ENCODE measurements around the gene DIO3. TPM values are rescaled to one million over a fixed set of nuclear protein-coding genes. Genes with fewer than 3 reads are reported as not detected.
"Not testable (repeated sequence)": the region's sequence is repeated elsewhere in the genome, so short reads cannot be mapped to it uniquely, and the experiment has no call there.

The DIO3 gene
- total RNA-seq, 1 donor from 2014 or later = not detected

DNA sequence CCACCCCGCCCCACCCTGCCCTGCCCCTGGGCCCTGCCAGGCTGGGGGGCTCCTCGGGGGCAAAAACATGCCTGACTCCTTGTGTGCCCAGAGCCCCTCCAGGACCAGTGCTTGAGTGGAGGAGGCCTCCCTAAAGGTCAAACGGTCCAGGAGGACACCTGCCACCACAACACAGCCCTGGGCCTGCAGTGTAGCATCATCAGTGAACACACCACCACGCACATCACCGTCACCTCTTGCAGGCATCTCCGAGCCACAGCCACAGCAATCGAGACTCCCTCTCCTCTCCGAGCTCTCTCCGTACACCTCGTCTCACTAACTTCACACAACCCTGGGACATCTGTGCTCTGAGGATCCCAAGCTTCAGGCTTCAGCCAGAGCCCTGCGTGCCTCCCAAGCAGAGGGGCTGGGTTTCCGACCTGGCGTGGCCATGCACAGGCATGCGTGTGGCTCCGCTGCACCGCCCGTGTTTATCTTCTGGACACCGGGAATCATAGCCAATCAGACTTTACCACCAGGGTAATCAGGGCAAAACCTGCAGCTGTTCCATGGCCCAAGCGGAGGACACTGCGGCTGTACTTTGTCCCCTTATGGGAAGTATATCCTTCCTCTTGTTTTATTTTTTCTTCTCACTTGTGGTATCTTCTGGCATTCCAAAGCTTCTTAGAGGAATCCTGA lies 6.2 kb upstream of the DIO3 start:
- TF ChIP-seq, protein P1, sequence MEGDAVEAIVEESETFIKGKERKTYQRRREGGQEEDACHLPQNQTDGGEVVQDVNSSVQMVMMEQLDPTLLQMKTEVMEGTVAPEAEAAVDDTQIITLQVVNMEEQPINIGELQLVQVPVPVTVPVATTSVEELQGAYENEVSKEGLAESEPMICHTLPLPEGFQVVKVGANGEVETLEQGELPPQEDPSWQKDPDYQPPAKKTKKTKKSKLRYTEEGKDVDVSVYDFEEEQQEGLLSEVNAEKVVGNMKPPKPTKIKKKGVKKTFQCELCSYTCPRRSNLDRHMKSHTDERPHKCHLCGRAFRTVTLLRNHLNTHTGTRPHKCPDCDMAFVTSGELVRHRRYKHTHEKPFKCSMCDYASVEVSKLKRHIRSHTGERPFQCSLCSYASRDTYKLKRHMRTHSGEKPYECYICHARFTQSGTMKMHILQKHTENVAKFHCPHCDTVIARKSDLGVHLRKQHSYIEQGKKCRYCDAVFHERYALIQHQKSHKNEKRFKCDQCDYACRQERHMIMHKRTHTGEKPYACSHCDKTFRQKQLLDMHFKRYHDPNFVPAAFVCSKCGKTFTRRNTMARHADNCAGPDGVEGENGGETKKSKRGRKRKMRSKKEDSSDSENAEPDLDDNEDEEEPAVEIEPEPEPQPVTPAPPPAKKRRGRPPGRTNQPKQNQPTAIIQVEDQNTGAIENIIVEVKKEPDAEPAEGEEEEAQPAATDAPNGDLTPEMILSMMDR (IDR thresholded peaks at IDR 0.05; ENCODE audit: insufficient read depth, low read length, severe bottlenecking) = no peak
- Histone ChIP-seq H3K36me3 (ENCODE audit: control insufficient read depth, insufficient read depth, low read length) (no peaks in the 10 kb centered on the region), H3K4me3 (ENCODE audit: low read depth, low read length) (no peak overlapping the region), H3K27me3 (ENCODE audit: control insufficient read depth, insufficient read depth, low read length) (peaks cover 12% of the 10 kb centered on the region)
- DNase-seq (ENCODE audit: low read depth) = no peak
- no peak for FAIRE-seq

DNA sequence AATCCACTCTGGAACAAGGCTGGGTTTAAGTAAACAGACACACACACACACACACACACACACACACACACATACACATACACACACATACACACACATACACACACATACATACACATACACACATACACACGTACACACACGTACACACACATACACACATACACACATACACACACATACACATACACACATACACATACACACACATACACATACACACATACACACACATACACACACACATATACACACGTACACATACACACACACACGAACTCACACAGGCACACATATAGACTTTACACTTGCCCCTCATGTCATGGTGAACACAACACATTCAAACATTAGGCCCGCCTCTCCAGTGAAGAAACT lies 5.6 kb upstream of the DIO3 start:
- not testable (repeated sequence) for H3K4me3 ChIP-seq (ENCODE audit: low read depth, low read length); FAIRE-seq; H3K36me3 ChIP-seq (ENCODE audit: control insufficient read depth, insufficient read depth, low read length); DNase-seq (ENCODE audit: low read depth)
- H3K27me3 ChIP-seq (ENCODE audit: control insufficient read depth, insufficient read depth, low read length) = peaks cover 13% of the 10 kb centered on the region

DNA sequence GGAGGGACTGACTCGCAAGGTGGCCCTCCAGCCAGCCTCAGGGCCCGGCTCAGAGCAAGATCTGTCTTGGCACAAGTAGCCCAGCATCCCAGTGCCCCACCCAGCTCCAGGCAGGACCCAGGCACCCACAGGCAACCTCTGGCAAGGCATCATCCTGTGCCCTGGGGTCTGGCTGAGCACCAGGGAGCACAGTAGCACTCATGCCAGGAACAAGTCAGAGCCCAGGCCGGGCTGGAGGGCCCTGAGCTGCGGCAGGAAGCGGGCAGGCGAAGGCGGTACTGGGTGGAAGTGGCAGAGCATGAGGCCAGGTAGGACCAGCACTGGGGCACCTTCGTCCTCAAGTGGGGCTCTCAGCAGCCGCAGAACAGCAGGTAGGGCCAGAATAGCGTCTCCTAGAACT lies 5.2 kb upstream of the DIO3 start:
- Histone ChIP-seq H3K4me3 (ENCODE audit: low read depth, low read length) (no peak overlapping the region), H3K27me3 (ENCODE audit: control insufficient read depth, insufficient read depth, low read length) (peaks cover 13% of the 10 kb centered on the region), H3K36me3 (ENCODE audit: control insufficient read depth, insufficient read depth, low read length) (no peaks in the 10 kb centered on the region)
- FAIRE-seq = no peak
- DNase-seq (ENCODE audit: low read depth) = no peak
- TF ChIP-seq, protein P1 (IDR thresholded peaks at IDR 0.05; ENCODE audit: insufficient read depth, low read length, severe bottlenecking) = no peak

DNA sequence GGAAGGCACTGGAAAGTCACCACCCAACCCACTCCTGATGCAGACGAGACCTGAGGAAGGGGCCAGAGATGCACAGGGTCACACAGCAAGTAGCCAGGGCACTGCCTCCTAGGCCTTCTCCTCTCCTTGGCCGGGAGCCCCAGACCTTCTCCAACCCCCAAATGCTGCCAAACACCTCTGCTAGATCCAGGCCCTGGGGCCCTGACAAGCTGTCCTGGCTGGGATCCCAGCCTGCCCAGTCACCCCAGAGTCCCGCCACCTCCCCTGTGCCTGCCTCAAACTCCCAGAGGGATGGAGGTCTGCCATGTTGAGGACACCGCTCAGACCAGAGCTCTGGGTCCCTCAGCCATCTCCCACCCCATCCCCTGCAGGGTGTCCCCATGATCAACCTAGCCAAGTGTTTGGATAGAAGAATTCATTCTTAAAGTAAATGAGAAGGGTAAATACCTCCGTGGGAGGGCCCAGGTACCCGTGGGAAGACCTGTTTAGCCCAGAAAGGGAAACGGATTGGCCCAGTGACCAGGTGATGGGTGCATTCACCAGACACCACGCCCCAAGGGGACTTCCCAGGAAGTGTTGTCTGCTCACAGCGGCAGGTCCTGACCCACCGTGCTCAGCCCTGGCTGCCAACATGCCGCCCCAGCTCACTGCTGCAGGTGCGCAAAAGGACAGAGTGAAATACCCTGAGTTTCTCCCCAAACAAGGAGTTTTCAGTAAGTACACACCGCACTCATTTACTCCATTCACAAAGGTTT lies 4.6 kb upstream of the DIO3 start:
- no peak for FAIRE-seq

DNA sequence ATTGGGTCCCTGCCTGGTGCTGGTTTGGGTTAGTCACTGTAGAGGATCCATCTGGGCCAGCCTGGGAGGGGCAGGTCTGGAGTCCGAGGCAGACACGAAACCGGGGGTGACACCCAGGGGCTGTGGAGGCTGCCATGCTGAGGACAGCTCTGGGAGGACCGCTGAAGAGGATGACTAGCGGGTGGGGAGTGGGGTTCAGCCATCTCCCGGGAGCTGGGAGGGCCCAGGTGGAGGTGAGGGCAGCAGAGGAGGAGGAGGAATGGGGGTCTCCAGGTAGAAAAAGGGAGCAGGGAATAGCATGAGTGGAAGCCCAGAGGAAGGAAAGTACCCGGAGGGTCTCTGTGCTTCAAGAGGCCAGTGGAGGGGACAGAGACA lies 4.0 kb upstream of the DIO3 start:
- TF ChIP-seq, protein P1 (IDR thresholded peaks at IDR 0.05; ENCODE audit: insufficient read depth, low read length, severe bottlenecking) = no peak
- FAIRE-seq = no peak

More for the DNA sequence above, 4.6 kb upstream of the DIO3 start:
- H3K36me3 ChIP-seq (ENCODE audit: control insufficient read depth, insufficient read depth, low read length) = no peaks in the 10 kb centered on the region
- TF ChIP-seq, protein P1 (IDR thresholded peaks at IDR 0.05; ENCODE audit: insufficient read depth, low read length, severe bottlenecking) = no peak
- H3K4me3 ChIP-seq (ENCODE audit: low read depth, low read length) = no peak overlapping the region
- DNase-seq (ENCODE audit: low read depth) = no peak
- peaks cover 18% of the 10 kb centered on the region for H3K27me3 ChIP-seq (ENCODE audit: control insufficient read depth, insufficient read depth, low read length)

DNA sequence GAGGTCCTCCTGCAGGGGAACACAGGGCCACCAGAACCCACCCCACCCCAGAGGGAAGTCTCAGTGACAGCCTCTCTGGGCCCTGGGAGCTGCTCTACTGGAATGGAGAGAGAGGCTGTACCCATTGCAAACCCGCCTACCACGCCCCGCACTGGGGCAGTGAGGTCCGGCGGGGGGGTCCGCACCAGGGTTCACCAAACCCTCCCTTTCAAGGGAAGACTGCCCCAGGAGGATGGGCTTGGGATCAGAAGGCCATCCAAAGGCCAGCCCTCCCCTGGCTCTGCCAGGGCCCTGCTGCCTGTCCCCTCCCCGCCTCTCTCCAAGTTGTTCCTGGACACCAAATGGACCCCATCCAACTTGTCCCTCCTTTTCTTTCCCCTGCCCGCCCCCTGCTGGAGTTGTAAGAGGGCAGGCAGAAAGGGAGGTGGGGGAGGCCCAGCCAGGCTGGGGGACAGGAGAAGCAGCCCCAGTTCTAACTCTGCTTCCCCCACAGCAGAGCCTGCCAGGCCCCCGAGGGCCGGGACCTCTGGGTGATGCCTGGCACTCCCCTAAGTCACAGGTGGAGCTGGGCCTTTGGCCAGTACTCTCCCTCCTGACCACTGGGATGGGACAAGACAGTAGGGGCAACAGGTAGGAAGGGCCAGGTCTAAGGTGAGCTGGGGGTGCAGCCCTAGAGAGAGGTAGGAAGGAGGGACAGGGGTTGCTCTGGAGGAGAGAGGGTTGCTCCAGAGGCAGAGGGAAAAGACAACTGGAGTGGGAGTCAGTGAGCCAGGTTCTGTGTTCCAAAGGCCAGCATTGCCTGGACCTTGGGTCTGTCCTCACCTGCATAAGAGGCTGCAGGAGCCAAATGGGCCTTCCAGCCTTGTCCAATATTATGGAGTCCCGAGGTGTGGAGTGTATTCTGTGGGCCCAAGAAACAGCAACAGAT lies 3.2 kb upstream of the DIO3 start:
- Histone ChIP-seq H3K36me3 (ENCODE audit: control insufficient read depth, insufficient read depth, low read length) (no peaks in the 10 kb centered on the region), H3K4me3 (ENCODE audit: low read depth, low read length) (no peak overlapping the region), H3K27me3 (ENCODE audit: control insufficient read depth, insufficient read depth, low read length) (peaks cover 28% of the 10 kb centered on the region)
- FAIRE-seq (no peak), DNase-seq (ENCODE audit: low read depth) (no peak)
- TF ChIP-seq, protein P1 (IDR thresholded peaks at IDR 0.05; ENCODE audit: insufficient read depth, low read length, severe bottlenecking) = no peak

More for the DNA sequence above, 4.0 kb upstream of the DIO3 start:
- peaks cover 21% of the 10 kb centered on the region for H3K27me3 ChIP-seq (ENCODE audit: control insufficient read depth, insufficient read depth, low read length)
- no peak overlapping the region for H3K4me3 ChIP-seq (ENCODE audit: low read depth, low read length)
- H3K36me3 ChIP-seq (ENCODE audit: control insufficient read depth, insufficient read depth, low read length) = no peaks in the 10 kb centered on the region
- no peak for DNase-seq (ENCODE audit: low read depth)
